Epithelial cell of proximal tubule (primary cell): ENCODE measurements around the gene GLRX. TPM values are rescaled to one million over a fixed set of nuclear protein-coding genes. Genes with fewer than 3 reads are reported as not detected.

Experiments
- DNase-seq: peaks from one replicate; pipeline ENCODE4 v3.0.0-alpha.2; 2011; ENCODE audit warnings: low read depth
- H3K4me3 ChIP-seq: 2 replicates; pipeline ENCODE4 v1.5.1; 2011; ENCODE audit warnings: low read depth, mild to moderate bottlenecking, low read length
- CTCF ChIP-seq: conservative IDR thresholded peaks from 2 replicates; pipeline ENCODE4 v1.5.1; 2012; ENCODE audit warnings: low read depth, mild to moderate bottlenecking, low read length
- total RNA-seq: library from RNA; depleted of rRNA; stranded (reverse); fragments of >200 nt; gene quantifications from 2 replicates; pipeline ENCODE4 v1.2.3, GENCODE V29; 2015

Gene GLRX
- total RNA-seq, 1 donor from 2014 or later: 147 TPM

GRCh38 chr5:95843733-95844223, 21.3 kb upstream of the GLRX start:
- no peak for DNase-seq
- no peak overlapping the region for H3K4me3 ChIP-seq

GRCh38 chr5:95842854-95843544, 20.5 kb upstream of the GLRX start:
- DNase-seq: no peak
- H3K4me3 ChIP-seq: no peak overlapping the region
- peak; percentile 42 for TF ChIP-seq CTCF

More at GRCh38 chr5:95843733-95844223, 21.3 kb upstream of the GLRX start:
- no peak for TF ChIP-seq CTCF

GRCh38 chr5:95841914-95842812, 19.6 kb upstream of the GLRX start:
- no peak for DNase-seq
- no peak for TF ChIP-seq CTCF

GRCh38 chr5:95840956-95841705, 18.6 kb upstream of the GLRX start:
- DNase-seq: no peak
- TF ChIP-seq CTCF: no peak
- H3K4me3 ChIP-seq: no peak overlapping the region

More at GRCh38 chr5:95841914-95842812, 19.6 kb upstream of the GLRX start:
- H3K4me3 ChIP-seq: no peak overlapping the region

- no peak for TF ChIP-seq CTCF
- H3K4me3 ChIP-seq: no peak overlapping the region
- no peak for DNase-seq
Observed at GRCh38 chr5:95839658-95840057, 17.1 kb upstream of the GLRX start.

- DNase-seq: no peak
- no peak overlapping the region for H3K4me3 ChIP-seq
- TF ChIP-seq CTCF: no peak
Observed at GRCh38 chr5:95838556-95838955, 16.0 kb upstream of the GLRX start.
